GM23338 (cell line): ENCODE data around the gene MOK. TPM values are rescaled to one million over a fixed set of nuclear protein-coding genes. Genes with fewer than 3 reads are reported as not detected.
A peak's percentile ranks its signal among the peaks of the same experiment; 100 is the strongest.

Source experiments
- ATAC-seq: fragments of 200-7000 bp; cut with Tn5 transposase; 3 replicates; pipeline ENCODE4 v1.9.1; 2020
- DNase-seq: peaks from one replicate; pipeline ENCODE4 v3.0.0-alpha.2; 2015; ENCODE audit warnings: low spot score
- H2AFZ ChIP-seq: fragments of 200-600 bp; sonication (generic); 2 replicates; pipeline ENCODE4 v1.8.0; 2016; ENCODE audit warnings: antibody characterized with exemption, mild to moderate bottlenecking, moderate library complexity
- H3F3A ChIP-seq: fragments of 200-600 bp; sonication (generic); replicated peaks from 2 replicates; pipeline ENCODE4 v1.8.0; 2017; ENCODE audit warnings: antibody characterized with exemption, mixed run types, low read depth
- H3K27ac ChIP-seq: fragments of 200-600 bp; sonication (generic); 2 replicates; pipeline ENCODE4 v1.6.1; 2016; ENCODE audit warnings: low read depth
- H3K27me3 ChIP-seq: fragments of 200-600 bp; sonication (generic); 2 replicates; pipeline ENCODE4 v1.8.0; 2016; ENCODE audit warnings: mild to moderate bottlenecking, mixed run types, moderate library complexity; ENCODE audit not compliant: insufficient read depth
- H3K36me3 ChIP-seq: fragments of 200-600 bp; sonication (generic); 2 replicates; pipeline ENCODE4 v1.8.0; 2016; ENCODE audit warnings: mild to moderate bottlenecking; ENCODE audit not compliant: insufficient read depth
- H3K4me1 ChIP-seq: fragments of 200-600 bp; sonication (generic); 2 replicates; pipeline ENCODE4 v1.8.0; 2016; ENCODE audit warnings: mild to moderate bottlenecking, moderate library complexity; ENCODE audit not compliant: insufficient read depth
- H3K4me2 ChIP-seq: fragments of 200-600 bp; sonication (generic); 2 replicates; pipeline ENCODE4 v1.7.1; 2017; ENCODE audit warnings: mixed run types
- H3K4me3 ChIP-seq: fragments of 200-600 bp; sonication (generic); 2 replicates; pipeline ENCODE4 v1.6.1; 2016; ENCODE audit warnings: mixed run types
- H3K79me2 ChIP-seq: fragments of 200-600 bp; sonication (generic); replicated peaks from 2 replicates; pipeline ENCODE4 v1.8.0; 2017; ENCODE audit warnings: mild to moderate bottlenecking; ENCODE audit not compliant: insufficient read depth
- H3K9me2 ChIP-seq: fragments of 200-600 bp; sonication (generic); 2 replicates; pipeline ENCODE4 v1.8.0; 2017; ENCODE audit not compliant: insufficient read depth
- H4K20me1 ChIP-seq: fragments of 200-600 bp; sonication (generic); replicated peaks from 2 replicates; pipeline ENCODE4 v1.8.0; 2017; ENCODE audit warnings: mild to moderate bottlenecking; ENCODE audit not compliant: insufficient read depth
- H3K27ac Mint-ChIP-seq: 2 replicates; pipeline ENCODE4 v1.8.0; 2020; ENCODE audit warnings: inconsistent platforms, mild to moderate bottlenecking, moderate library complexity, mixed read lengths
- H3K27me3 Mint-ChIP-seq: 3 replicates; pipeline ENCODE4 v1.8.0; 2022; ENCODE audit warnings: low read depth, mild to moderate bottlenecking, moderate library complexity, mixed read lengths, inconsistent platforms; ENCODE audit not compliant: insufficient read depth, poor library complexity
- H3K36me3 Mint-ChIP-seq: 3 replicates; pipeline ENCODE4 v1.8.0; 2021; ENCODE audit warnings: low read depth, mild to moderate bottlenecking, inconsistent platforms, moderate library complexity, mixed read lengths
- H3K4me1 Mint-ChIP-seq: 3 replicates; pipeline ENCODE4 v1.8.0; 2020; ENCODE audit warnings: mild to moderate bottlenecking, inconsistent platforms, mixed read lengths
- H3K4me3 Mint-ChIP-seq: 3 replicates; pipeline ENCODE4 v1.8.0; 2021; ENCODE audit warnings: moderate library complexity, mild to moderate bottlenecking, inconsistent platforms, mixed read lengths
- H3K9me3 Mint-ChIP-seq: 3 replicates; pipeline ENCODE4 v1.8.0; 2020; ENCODE audit warnings: moderate library complexity, mild to moderate bottlenecking, inconsistent platforms, mixed read lengths
- CREB1 ChIP-seq: fragments of 250-450 bp; sonication (Bioruptor Pico); IDR thresholded peaks from 2 replicates; pipeline ENCODE4 v1.5.0; 2020; ENCODE audit warnings: low read depth, mild to moderate bottlenecking, moderate library complexity
- ETS1 ChIP-seq: IDR thresholded peaks from 2 replicates; pipeline ENCODE4 v1.6.1; 2016; ENCODE audit warnings: antibody characterized with exemption
- EZH2phosphoT487 ChIP-seq: fragments of 200-600 bp; sonication (generic); IDR thresholded peaks from one replicate; pipeline ENCODE4 v1.8.1; 2018; ENCODE audit warnings: antibody characterized with exemption; ENCODE audit not compliant: unreplicated experiment
- NANOG ChIP-seq: IDR thresholded peaks from 2 replicates; pipeline ENCODE4 v1.6.1; 2016; ENCODE audit warnings: antibody characterized with exemption, borderline replicate concordance
- ZNF114 ChIP-seq: fragments of 250-450 bp; sonication (Bioruptor Pico); IDR thresholded peaks from 2 replicates; pipeline ENCODE4 v1.5.0; 2020; ENCODE audit warnings: mild to moderate bottlenecking, moderate library complexity
- ZNF331 ChIP-seq: fragments of 250-450 bp; sonication (Bioruptor Pico); IDR thresholded peaks from 2 replicates; pipeline ENCODE4 v1.5.0; 2020; ENCODE audit warnings: low read depth, mild to moderate bottlenecking, moderate library complexity
- ZNF462 ChIP-seq: fragments of 250-450 bp; sonication (Bioruptor Pico); IDR thresholded peaks from 2 replicates; pipeline ENCODE4 v1.5.0; 2020; ENCODE audit warnings: mild to moderate bottlenecking, moderate library complexity
- polyA plus RNA-seq: library from polyadenylated mRNA; unstranded; fragments of >200 nt; fragmentation: Nextera tagmentation; extraction: Ambion mirVana; gene quantifications from 2 replicates; pipeline ENCODE4 v1.2.1, GENCODE V29; 2016
- total RNA-seq: library from RNA; depleted of rRNA; stranded (reverse); fragments of >200 nt; shearing (Covaris generic); gene quantifications from 2 replicates; pipeline ENCODE4 v1.2.3, GENCODE V29; 2014

MOK gene
- total and polyA plus RNA-seq, 2 experiments from 2014 or later: 3.1 TPM

- no peak for TF ChIP-seq ZNF462 (CRISPR knock-in tag)
- no peak for TF ChIP-seq NANOG
- no peak for TF ChIP-seq ZNF331 (CRISPR knock-in tag)
- no peak for TF ChIP-seq ZNF114 (CRISPR knock-in tag)
- TF ChIP-seq ETS1: no peak
These were observed 84.9 kb downstream of the MOK start (continued) for GRCh38 chr14:102220031-102220430.

GRCh38 chr14:102219316-102219715 lies 85.6 kb downstream of the MOK start:
- Mint-ChIP-seq H3K36me3 (peaks cover 3% of the 10 kb centered on the region; the same call in 1 of the 3 replicates), H3K4me3 (no peak overlapping the region), H3K27me3 (peaks cover 8% of the 10 kb centered on the region), H3K27ac (peak overlapping the region; percentile 79; the same call in 1 of the 2 replicates), H3K4me1 (peaks cover 32% of the 10 kb centered on the region), H3K9me3 (no peaks in the 10 kb centered on the region)
- Histone ChIP-seq H3K4me2 (no peak overlapping the region), H3K36me3 (no peaks in the 10 kb centered on the region), H4K20me1 (peaks cover 4% of the 10 kb centered on the region; the same call in 1 of the 2 replicates), H2AFZ (no peak overlapping the region), H3K27ac (no peak overlapping the region), H3K79me2 (peaks cover 32% of the 10 kb centered on the region; the same call in 1 of the 2 replicates), H3F3A (no peaks in the 10 kb centered on the region), H3K4me3 (no peak overlapping the region), H3K9me2 (no peaks in the 10 kb centered on the region), H3K27me3 (no peaks in the 10 kb centered on the region), H3K4me1 (peaks cover 12% of the 10 kb centered on the region; the same call in 1 of the 2 replicates)
- DNase-seq (no peak), ATAC-seq (no peak)
- TF ChIP-seq CREB1 (CRISPR knock-in tag) (no peak), EZH2phosphoT487 (no peak), NANOG (no peak), ZNF331 (CRISPR knock-in tag) (no peak)
